Stimulated activated CD4-positive, alpha-beta T cell treated with anti-CD3 and anti-CD28 coated beads, Interleukin-4, amount 100 ng/mL, for 4 hours (primary cell): ENCODE results near the gene PTPRB.
"Not testable (repeated sequence)": the region's sequence is repeated elsewhere in the genome, so short reads cannot be mapped to it uniquely, and the experiment has no call there.

ENCODE experiments used
- DNase-seq, 2 experiments: peaks; one replicate each; pipeline ENCODE4 v3.0.0-alpha.2; 2020

Gene PTPRB

DNA sequence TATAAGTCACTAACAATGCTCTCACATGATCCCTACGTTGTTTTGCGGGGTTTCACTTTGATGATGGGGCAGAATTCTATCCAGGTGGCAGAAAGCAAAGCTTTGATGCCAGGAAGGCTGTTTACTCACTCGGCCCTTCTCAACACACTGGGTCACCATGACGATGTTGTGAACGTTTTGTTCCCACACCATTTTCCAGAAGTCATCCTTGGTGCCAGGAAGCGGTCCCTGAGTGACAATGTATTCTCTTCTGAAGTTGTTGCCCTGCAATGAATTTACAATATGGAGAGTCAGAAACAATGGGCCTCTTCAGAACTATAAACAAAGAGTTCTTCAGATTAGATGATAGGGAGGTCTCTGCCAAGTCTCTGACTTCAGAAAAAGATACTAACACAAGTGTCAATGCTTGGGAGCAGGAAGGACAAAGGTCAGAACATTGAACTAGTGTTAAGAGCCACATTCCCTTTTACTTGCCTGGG lies 101.3 kb downstream of the PTPRB start:
- DNase-seq, result no peak

DNA sequence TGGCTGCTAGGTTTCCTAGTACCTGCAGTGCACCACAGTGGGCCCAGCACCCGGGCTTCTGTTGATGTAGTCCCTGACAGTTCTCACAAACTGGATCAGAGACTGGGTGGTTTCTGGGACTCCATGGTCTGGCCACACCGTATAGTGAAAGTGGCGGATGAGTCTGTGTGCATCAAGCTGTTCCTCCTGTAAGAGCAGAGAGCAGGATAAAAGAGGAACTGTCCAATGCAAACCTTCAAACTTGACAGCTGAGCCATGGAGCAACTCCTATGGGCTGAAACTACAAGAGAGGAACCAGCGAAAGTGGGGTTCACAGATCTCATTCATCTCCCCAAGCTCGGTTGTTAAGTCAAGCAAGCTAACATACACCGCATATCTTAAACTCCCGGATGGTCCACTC lies 102.8 kb downstream of the PTPRB start:
- no peak for DNase-seq

DNA sequence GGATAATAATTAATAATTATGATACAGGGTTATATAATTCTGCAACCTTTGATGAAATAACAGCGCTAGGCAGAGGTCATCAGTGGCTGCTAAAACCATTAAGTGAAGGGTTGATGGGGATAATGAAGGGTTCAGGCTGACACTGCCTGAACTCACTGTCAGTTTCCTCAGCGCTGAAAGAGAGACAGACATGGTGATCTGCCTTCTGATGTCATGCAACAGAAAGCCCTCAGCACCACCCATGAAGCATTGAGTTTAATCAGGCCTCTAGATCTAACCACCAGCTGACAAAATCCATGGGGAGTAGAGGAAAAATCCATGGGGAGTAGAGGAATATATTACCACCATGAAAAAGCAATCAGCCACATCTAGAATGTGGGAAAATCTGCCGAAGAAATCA lies 107.6 kb downstream of the PTPRB start:
- DNase-seq, result no peak

DNA sequence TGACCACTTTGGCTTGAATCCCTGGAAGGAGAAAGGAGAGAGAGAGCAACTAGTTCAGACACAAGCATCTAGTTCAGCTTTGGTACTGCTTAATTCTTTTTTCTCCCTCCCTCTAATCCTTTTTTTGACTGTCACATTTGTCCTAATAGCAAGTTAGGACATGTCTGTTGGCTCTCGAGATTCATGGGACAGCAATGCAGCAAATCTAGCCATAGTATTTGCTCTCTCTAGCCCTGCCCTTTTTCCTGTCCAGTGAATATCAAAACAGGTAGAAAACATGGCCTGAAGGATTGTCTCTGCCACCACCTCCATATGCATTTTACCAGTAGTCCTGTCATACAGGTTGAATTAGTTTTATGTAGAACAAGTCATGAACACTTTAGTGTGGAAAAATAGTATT lies 116.4 kb downstream of the PTPRB start:
- DNase-seq, result no peak

DNA sequence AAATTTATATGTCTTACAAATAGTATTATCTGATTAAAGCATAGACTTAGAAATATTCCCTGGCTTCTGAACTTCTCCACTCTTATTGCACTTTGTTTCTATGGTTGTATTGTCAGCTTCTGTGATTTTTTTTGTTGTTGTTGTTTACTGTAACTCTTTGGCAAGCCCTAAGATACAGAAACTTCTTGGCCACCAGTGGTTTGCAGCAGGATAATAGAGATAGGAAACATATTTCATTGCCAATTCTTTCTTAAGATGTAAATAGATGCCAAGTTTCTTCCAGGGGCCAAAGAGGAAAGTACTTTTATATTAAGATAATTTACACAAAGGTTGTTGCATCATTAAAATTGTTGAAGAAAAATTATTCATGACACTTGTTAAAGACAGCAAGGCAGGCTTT lies 123.8 kb downstream of the PTPRB start:
- no peak for DNase-seq

DNA sequence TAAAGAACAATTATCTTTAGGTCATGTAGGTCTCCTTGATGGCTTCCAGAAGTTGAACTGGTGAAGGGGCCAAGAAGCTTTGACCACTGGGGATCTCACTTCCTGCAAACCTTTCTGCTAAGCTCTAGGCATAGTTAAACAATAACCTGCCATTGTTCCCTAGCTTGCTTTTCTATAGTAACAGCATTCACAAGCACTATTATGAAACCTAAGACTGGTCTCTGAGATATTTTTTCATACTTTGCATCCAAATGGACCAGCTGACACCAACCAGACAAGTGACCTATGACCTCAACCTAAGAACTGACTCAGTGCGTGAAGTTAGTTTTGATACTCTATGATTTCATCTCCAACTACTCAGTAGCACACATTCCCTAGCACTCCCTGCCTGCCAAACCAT lies 129.1 kb downstream of the PTPRB start:
- no peak for DNase-seq

DNA sequence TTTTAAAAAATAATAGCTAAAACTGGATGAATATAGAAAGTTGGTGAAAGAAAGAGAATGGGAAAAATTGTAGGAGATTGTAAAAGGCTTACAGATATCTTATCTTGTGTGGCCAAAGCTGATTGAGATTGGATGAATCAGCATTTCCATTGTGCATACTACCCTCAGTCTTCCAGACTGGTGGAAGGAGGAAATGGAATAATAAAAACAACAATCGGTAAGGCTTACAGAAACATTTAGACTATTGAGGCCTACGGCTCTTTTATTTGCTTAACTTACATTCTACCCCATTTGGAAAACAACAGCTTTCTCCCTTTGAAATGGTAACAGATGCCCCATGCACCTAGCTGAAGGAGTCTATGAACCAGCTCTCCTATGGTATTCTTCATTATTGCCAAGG lies 129.8 kb downstream of the PTPRB start:
- no peak for DNase-seq

DNA sequence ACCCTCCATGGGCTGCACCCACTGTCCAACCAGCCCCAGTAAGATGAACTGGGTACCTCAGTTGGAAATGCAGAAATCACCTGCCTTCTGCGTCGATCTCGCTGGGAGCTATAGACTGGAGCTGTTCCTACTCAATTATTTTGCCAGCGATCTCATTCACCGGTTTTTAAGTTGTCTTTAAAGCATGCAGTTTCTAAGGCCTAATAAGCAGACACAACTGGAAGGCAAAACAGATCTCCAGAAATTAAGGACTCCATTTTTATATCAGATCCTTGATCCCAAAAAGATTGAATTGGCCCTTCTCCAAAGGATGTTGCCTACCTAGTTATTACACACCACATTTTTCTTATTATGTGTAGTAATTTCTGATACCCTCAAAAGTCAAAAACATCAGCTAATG lies 139.7 kb downstream of the PTPRB start:
- DNase-seq, result no peak

DNA sequence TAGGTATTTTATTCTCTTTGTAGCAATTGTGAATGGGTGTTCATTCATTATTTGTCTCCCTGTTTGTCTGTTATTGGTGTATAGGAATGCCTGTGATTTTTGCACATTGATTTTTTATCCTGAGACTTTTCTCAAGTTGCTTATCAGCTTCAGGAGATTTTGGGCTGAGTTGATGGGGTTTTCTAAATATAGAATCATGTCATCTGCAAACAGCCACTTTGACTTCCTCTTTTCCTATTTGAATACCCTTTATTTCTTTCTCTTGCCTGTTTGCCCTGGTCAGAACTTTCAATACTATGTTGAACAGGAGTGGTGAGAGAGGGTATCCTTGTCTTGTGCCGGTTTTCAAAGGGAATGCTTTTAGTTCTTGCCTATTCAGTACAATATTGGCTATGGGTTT lies 144.3 kb downstream of the PTPRB start:
- DNase-seq, result not testable (repeated sequence)

DNA sequence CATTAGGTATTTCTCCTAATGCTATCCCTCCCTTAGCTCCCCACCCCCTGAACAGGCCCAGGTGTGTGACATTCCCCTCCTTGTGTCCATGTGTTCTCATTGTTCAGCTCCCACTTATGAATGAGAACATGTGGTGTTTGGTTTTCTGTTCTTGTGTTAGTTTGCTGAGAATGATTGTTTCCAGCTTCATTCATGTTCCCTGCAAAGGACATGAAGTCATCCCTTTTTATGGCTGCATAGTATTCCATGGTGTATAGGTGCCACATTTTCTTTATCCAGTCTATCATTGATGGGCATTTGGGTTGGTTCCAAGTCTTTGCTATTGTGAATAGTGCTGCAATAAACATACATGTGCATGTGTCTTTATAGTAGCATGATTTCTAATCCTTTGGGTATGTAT lies 146.3 kb downstream of the PTPRB start:
- DNase-seq, result not testable (repeated sequence)

DNA sequence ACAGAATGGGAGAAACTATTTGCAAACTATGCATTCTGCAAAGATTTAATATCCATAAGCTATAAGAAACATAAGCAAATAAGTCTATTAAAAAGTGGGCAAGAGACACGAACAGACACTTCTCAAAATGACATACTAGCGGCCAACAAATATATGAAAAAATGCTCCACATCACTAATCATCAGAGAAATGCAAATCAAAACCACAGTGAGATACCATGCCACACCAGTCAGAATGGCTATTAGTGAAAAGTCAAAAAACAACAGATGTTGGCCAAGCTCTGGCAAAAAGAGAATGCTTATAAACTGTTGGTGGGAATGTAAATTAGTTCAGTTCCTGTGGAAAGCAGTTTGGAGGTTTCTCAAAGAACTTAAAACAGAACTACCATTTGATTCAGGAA lies 149.8 kb downstream of the PTPRB start:
- no peak for DNase-seq

DNA sequence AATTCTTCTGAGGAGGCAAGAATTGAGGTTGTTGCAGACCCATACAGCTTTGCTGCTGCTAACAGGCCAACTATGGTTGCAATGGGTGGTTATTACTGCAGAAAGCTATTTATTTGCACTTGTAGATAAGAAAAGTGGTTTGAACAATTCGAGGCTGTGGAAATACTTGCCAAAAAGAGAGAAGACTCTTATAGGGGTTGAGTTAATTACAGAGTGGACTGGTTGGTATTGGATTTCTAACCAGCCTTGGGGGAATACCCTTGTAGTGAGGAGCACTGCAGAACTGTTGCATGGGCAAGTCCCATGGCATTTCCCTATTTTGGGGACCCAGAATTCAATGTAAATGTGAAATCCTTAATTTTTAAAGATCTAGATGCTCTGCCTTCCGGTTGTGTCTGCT lies 150.6 kb downstream of the PTPRB start:
- DNase-seq, result no peak

DNA sequence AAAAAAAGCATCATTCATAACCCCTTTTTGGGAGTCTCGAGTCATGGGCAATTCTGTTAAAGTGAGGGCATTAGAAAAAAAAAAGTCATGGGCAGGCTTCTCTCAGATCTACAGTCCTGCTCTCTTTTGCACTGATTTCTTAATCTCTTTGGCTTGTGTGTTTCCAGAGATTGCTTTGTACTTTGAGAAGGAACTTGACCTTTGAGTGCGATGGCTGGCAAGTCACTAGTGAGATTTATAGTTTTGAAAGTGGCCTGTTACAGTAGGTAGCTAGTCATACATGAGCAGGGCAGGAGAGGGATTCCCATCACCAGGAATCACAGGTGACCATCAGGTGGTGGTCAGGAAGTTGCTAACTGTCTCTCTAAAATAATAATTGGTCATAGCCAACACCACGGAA lies 151.5 kb downstream of the PTPRB start:
- DNase-seq, result no peak

DNA sequence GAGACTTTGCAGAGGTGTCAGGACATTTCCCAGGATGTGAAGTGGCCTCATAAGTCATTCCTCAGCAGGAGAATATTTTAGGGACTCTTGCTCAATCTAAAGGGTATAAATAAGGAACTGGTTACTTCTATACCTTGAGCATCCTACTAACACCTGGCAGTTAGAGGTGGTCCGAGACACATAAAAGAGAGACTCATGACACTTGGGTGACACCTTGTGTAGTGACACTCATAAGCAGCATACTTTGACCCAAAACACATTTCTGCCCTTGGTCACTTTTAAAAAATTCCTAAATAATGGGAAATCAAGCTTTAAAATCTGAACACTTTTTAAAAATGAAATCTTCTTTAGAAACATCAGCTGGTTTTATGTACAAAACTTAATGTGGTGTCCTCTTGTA lies 152.8 kb downstream of the PTPRB start:
- no peak for DNase-seq

DNA sequence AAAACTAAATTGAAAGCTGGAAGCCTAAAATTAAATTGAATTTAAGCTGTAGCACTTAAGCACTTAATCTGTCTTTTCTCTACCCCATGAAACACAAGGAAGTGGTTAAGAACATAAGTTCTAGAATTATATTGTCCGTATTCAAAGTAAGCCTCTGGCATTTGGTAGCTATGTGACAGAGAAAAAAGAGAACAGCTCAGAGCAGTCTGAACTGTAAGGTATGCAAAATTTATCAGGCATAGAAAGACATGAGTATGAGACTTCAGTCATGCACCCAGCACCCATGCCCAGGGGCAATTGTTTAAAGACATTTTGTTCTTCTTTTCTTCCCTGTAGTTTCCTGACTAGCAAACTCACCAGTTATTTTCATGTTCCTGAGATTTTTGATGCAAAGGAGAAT lies 154.5 kb downstream of the PTPRB start:
- no peak for DNase-seq

DNA sequence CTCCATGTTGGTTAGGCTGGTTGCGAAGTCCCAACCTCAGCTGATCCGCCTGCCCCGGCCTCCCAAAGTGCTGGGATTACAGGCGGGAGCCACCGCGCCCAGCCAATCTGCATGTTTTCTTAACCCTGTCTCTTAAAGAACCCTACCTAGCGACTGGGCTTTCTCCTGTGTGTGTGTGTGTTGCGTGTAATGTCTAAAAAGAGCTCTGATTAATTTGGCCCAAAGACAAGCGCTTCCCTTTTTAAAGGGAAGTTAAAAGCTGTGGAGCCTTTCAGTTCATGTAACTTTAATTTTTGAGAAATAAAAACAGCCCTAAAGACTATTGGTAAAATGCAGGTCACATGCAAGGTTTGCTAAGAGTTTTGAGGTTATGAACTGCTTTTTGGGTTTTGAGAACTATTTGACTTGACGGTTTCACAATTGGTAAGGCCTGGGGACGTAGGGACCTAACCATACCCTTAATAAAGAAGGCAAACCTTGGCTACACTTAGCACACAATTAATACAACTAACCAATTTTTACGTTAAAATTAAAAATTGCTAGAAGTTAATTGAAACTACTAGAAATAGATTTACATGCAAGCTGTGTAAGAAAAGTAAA lies 167.9 kb downstream of the PTPRB start:
- no peak for DNase-seq

DNA sequence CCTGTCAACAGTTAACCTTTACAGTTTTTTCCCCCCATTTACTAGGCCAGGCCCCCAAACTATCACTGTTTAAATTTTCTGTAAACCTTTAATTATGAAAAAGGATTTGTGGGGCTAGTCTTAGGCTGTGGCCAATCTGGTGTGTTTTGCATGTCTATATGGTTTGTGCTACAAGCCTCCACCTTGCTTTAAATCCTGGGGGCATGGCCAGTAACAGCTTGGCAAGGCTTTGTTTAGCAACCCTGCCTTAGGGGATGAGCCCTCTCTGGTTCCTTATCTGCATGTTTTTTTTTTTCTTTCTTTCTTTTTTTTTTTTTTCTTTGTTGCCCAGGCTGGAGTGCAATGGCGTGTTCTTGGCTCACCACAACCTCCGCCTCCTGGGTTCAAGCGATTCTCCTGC lies 168.5 kb downstream of the PTPRB start:
- no peak for DNase-seq

DNA sequence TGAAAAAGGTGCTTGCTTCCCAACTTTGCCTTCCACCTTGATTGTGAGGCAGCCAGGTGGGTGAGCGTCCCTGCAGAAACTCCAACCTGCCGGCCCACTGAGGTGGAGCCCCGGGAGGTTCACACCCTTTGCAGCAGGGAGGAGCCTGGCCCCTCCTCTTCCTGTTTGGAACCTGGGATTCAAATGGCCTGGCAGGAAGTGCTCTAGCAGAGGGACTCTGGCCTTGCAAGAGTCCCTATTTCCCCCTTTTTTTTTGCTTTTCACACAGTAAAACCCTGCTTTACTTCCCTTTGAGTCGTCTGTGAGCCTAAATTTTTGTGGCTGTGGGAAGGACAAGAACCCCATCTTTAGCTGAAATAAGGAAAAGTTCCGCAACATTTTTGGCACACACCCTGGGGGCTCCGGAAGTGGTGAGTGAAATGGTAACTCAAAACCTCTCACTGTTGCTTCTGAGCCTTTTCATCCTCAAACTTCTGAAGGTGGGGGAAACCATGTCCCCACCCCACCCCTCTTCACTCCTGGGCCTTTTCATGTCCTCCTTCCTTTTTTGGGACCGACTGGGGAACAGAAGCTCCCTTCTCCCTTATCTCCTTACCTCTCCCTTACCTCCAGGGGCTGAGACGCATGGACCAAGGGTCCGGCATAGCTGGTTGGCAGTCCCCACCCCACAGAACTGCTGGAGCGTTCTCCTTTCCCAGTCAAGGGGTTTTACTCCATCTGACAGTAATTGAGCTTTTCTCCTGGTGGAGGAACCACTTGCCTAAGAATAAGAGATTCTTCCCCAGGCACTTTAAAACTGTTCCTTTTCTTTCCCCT lies 169.1 kb downstream of the PTPRB start:
- DNase-seq, result no peak

DNA sequence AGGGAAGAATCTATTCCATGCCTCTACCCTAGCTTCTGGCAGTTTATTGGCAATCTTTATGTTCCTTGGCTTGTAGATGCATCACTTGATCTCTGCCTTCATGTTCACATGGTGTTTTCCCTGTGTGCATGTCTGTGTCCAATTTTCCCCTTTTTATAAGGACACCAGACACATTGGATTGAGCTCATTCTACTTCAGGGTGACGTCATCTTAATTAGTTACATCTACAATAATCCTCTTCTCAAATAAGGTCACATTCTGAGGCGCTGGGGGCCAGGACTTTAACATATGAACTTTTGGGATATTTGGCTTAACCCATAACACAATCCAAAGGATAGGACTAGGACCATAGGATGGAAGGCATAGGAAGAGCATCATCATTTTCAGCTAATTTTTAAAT lies 169.8 kb downstream of the PTPRB start:
- DNase-seq, result no peak

DNA sequence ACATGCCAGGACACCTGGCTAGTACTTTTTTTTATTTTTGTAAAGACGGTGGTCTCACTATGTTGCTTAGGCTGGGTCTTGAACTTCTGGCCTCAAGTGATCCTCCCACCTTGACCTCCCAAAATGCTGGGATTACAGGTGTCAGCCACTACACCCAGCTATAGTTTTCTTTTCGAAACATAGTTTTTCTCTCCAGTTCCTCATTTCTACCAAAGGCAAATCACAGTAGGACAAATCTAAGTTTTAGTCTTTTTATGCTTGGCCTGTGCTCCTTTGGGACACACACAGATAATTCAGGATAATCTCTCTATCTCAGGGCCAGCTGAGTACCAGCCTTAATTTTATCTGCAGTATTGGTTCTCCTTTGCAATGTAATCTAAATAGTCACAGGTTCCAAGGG lies 170.5 kb downstream of the PTPRB start:
- DNase-seq, result no peak
